IPS-15b (cell line): Measurements from ENCODE around the gene EEPD1.
"Not testable (repeated sequence)": the region's sequence is repeated elsewhere in the genome, so short reads cannot be mapped to it uniquely, and the experiment has no call there.

Source experiments
- H3K27me3 ChIP-seq: one replicate; pipeline ENCODE4 v1.6.1; 2013; ENCODE audit warnings: low read length; ENCODE audit not compliant: control insufficient read depth, insufficient read depth
- H3K36me3 ChIP-seq: one replicate; pipeline ENCODE4 v1.6.1; 2013; ENCODE audit warnings: low read length; ENCODE audit not compliant: control insufficient read depth, insufficient read depth
- H3K4me1 ChIP-seq: one replicate; pipeline ENCODE4 v1.6.1; 2013; ENCODE audit warnings: mild to moderate bottlenecking, low read length; ENCODE audit not compliant: control insufficient read depth, insufficient read depth
- H3K4me3 ChIP-seq: one replicate; pipeline ENCODE4 v1.5.1; 2013; ENCODE audit warnings: low read depth, low read length
- H3K9ac ChIP-seq: one replicate; pipeline ENCODE4 v1.6.1; 2013; ENCODE audit warnings: low read depth, mild to moderate bottlenecking, low read length
- H3K9me3 ChIP-seq: one replicate; pipeline ENCODE4 v1.6.1; 2013; ENCODE audit warnings: mild to moderate bottlenecking, low read length; ENCODE audit not compliant: control insufficient read depth, insufficient read depth

The EEPD1 gene

DNA sequence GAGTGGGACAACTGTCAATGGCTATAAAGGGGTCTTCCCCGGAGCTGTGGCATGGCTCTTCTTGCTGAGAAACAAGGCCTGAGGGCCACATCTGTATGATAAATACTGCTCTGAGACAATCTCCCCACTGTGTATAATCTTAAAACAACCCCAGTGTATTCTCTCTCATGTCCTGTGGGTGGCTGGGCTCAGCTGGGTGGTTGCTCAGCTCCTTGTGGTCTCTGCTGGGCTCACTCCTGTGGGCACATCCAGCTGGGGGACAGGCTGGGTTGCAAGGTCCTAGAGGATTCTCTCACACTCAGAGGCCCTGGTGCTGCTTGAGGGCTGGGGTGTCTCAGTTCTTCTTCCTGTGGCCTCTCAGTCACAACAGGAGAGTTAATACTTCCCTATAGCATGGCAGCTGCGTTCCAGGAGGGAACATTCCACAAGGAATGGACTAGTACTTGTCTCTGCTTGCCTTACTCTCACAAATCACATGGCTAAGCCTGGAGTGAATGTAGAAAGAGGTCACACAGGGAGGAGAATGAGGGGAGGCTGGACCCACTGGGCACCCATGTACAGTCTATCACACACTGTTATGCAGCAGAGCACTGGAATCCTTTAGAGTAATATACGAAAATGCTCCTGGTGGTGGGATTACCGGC is 4.5 kb upstream of the EEPD1 start:
- Histone ChIP-seq H3K36me3 (no peaks in the 10 kb centered on the region), H3K9ac (no peak overlapping the region), H3K4me3 (no peak overlapping the region), H3K4me1 (peaks cover 5% of the 10 kb centered on the region), H3K27me3 (no peaks in the 10 kb centered on the region), H3K9me3 (no peaks in the 10 kb centered on the region)

DNA sequence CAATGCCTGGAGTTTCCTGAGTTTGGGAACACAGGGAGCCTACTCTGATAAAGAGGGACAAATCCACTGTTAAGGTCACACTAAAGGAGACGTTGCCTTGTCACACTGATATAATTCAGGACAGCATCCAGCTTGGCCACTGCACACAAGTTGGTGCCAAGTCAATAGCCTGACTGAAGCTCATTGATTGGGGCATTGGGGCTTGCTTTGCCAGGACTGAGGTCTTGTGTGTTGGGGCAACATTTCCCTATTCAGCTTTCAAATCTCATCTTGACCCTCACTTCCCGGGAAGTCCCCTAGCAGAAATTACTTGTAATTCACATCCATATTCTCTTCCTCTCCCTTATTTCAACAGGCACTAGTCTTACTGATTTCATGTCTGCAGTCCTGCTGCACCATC is 3.8 kb upstream of the EEPD1 start:
- H3K9ac ChIP-seq, H3K36me3 ChIP-seq, H3K4me3 ChIP-seq, H3K27me3 ChIP-seq, H3K4me1 ChIP-seq, H3K9me3 ChIP-seq: not testable (repeated sequence)

DNA sequence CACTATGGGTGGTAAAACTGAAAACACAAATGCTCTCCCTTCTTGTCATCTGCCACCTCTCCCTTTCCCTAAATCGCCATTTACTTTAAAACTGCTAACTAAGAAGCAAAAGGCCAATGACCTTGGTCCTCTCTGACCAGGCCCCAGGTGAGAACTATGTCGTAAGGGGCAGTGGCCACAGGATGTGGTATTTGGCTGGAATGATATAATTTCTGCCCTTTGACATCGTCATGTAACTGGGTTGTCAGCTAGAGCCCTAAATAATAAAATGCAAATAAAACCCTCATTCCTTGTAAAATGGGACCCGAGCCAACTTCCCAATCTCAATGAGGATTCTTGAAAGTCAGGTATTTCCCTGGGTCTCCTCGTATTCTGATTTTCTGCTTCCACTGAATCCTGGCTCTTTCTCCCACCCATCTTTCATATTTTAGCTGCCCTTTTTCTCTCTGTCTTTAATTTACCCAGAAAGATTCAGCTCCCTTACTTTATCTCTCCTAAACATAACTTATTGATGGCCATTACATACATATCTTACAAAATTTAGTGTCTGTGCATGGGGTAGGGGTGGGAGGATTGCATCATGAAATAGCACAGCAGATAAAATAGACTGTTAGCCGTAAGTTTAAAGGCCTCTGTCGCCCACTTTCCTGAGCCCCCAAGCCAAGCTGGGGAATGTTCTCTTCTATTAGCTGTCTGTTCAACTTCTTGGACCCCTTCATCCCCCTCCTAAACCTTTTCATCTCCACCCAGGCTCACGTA is 3.2 kb upstream of the EEPD1 start:
- H3K9me3 ChIP-seq: no peaks in the 10 kb centered on the region
- peaks cover 1% of the 10 kb centered on the region for H3K36me3 ChIP-seq
- H3K4me3 ChIP-seq: no peak overlapping the region
- H3K27me3 ChIP-seq: peaks cover 10% of the 10 kb centered on the region
- H3K4me1 ChIP-seq: peaks cover 7% of the 10 kb centered on the region
- H3K9ac ChIP-seq: no peak overlapping the region

DNA sequence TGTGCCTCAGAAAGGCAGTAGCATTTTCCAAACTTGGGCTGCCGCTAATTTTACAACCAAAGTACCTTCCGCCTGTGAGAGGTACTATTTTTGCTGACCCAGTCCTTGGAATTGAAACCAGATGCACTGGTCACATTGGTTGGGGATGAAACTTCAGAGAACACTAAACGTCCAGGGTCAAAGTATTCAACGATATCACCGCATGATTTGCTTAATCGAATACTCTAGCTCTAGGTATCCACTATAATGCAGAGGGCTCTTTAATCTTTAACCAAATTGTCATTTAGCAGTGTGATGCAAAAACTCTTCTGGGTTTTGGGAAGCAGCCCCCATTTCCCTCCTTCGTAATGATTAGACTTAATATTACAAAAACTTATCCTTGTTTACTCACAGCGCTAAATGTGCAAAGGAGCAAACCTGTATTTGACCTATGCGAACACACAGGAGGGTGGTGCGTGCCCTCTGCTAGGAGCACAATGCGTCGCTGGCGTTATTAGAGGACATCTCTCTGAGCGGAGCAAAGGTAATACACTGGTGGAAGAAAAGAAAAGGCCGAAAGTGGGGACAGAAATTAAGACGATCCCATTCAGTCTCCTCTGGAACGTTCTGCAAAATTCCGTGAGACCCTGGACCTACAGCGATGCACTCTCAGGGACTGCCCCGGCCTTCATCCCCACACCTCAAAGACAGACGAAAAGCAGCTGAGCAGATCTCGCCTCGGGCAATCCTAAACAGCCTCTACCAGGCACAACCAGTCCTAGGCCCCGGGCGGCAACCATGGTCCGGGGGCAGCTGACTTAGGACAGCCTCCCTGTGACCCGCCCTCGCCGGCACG is 916 bp upstream of the EEPD1 start:
- peak overlapping the region; percentile 68 for H3K4me3 ChIP-seq
- peaks cover 27% of the 10 kb centered on the region for H3K27me3 ChIP-seq
- peaks cover 3% of the 10 kb centered on the region for H3K36me3 ChIP-seq
- H3K4me1 ChIP-seq: peaks cover 12% of the 10 kb centered on the region
- H3K9ac ChIP-seq: peak overlapping the region; percentile 37
- H3K9me3 ChIP-seq: no peaks in the 10 kb centered on the region

DNA sequence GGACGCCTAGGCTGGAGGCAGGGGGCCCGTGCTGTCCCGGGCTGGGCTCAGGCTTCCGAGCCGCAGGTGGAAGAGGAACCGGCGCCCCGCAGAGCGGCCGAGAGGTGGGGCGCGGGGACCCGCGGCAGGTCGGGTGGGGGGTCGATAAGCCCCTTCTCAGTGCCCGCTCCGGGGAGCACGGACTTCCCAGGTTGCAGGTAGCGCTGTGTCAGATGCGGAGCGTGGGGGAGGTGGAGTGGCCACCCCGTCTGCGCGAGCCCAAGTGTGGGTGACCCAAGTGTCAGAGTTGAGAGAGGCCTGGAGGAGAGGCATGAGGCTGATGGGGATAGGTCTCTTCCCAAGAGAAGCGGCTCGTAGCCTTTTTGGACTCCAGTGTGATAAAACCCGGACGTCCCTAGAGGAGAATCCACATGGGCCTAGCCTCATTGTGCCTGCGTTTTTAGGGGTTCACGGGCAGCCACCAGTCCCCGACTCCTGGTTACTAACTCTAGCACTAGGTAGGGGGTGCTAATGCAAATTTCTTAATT is 580 bp downstream of the EEPD1 start:
- H3K4me1 ChIP-seq: peaks cover 12% of the 10 kb centered on the region
- H3K27me3 ChIP-seq: peaks cover 37% of the 10 kb centered on the region
- peak overlapping the region; percentile 75 for H3K4me3 ChIP-seq
- H3K36me3 ChIP-seq: peaks cover 3% of the 10 kb centered on the region
- no peaks in the 10 kb centered on the region for H3K9me3 ChIP-seq
- peak overlapping the region; percentile 47 for H3K9ac ChIP-seq

DNA sequence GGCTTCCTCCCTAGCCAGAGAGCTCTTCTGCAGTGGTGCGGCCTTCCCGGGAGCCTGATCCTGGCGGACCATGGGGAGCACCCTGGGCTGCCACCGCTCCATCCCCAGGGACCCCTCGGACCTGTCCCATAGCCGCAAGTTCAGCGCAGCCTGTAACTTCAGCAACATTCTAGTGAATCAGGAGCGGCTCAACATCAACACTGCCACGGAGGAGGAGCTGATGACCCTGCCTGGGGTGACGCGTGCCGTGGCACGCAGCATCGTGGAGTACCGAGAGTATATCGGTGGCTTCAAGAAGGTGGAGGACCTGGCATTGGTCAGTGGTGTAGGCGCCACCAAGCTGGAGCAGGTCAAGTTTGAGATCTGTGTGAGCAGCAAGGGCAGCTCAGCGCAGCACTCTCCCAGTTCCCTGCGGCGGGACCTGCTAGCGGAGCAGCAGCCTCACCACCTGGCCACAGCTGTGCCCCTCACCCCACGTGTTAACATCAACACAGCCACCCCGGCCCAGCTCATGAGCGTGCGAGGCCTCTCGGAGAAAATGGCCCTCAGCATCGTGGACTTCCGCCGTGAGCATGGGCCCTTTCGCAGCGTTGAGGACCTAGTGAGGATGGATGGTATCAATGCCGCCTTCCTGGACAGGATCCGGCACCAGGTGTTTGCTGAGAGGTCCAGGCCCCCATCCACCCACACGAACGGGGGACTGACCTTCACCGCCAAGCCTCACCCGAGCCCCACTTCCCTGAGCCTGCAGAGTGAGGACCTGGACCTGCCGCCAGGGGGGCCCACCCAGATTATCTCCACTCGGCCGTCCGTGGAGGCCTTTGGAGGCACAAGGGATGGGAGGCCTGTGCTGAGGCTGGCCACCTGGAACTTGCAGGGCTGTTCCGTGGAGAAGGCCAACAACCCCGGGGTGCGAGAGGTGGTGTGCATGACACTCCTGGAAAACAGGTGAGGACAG is 1.5 kb downstream of the EEPD1 start:
- peaks cover 12% of the 10 kb centered on the region for H3K4me1 ChIP-seq
- H3K36me3 ChIP-seq: peaks cover 3% of the 10 kb centered on the region
- no peaks in the 10 kb centered on the region for H3K9me3 ChIP-seq
- H3K27me3 ChIP-seq: peaks cover 45% of the 10 kb centered on the region
- H3K9ac ChIP-seq: no peak overlapping the region
- H3K4me3 ChIP-seq: peak overlapping the region; percentile 75

DNA sequence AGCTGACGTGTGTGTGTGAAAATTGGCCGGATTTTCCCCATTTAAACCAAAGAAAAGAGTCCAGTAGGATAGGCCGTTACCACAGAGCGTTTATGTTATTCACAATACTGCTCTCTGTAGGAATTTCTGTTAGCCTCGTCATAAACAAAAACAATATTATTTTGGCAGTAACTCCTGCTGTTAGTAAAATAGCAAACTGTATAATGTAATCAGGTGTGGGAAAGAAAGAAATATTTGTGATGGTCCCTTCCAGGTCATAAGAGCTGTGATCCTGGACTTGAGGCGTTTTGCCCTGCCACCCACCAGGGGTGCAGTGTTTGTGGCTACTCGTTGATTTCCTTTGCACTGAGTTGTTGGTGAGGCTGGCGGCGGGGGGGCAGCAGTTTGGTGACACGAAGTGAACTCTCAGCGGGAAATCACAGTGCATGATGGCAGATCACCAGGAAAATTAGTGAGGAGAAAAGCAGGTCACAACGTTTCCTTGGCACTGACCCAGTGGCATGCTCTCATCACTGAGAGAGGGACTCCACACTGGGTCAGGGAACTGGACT is 2.8 kb downstream of the EEPD1 start:
- Histone ChIP-seq H3K4me1 (peaks cover 12% of the 10 kb centered on the region), H3K36me3 (peaks cover 3% of the 10 kb centered on the region), H3K4me3 (no peak overlapping the region), H3K9ac (no peak overlapping the region), H3K9me3 (no peaks in the 10 kb centered on the region), H3K27me3 (peaks cover 52% of the 10 kb centered on the region)

DNA sequence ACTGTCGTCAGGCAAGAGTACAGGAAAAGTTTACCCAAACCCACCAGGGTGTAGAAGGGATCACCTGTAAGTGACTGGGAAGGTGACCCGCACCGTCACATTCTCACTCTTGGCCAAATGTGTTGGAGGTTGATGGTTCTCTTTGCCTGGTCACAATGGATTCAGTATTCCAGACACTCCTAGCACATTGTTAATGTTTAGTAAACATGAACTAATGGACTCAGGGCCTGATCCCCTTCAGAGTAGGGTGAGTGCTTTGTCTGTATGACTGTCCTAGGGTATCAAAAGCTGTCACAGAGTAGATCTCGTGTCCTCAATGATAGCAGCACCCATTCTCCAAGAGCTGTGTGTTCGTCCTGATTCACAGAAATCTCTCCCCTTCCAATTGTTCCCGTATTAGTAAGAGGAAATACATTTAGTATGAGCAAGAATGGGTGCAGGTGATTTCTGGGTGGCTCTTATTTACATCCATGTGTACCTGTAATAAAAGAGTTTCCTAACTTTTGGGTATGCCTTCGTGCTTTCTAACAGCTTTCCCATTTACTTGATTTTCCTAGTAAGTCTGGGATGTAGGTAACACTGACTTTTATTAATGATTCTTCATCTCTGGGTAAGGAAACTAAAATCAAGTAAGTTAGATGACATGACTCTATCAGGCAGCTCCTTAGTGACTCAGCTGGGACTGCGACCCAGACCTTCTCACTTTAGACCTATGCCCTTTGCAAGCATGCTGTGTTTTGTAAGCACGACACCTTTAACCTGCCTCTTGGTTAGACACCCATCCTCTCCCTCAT is 4.7 kb downstream of the EEPD1 start:
- H3K36me3 ChIP-seq: peaks cover 3% of the 10 kb centered on the region
- no peaks in the 10 kb centered on the region for H3K9me3 ChIP-seq
- no peak overlapping the region for H3K9ac ChIP-seq
- H3K4me1 ChIP-seq: peaks cover 8% of the 10 kb centered on the region
- no peak overlapping the region for H3K4me3 ChIP-seq
- peaks cover 52% of the 10 kb centered on the region for H3K27me3 ChIP-seq

DNA sequence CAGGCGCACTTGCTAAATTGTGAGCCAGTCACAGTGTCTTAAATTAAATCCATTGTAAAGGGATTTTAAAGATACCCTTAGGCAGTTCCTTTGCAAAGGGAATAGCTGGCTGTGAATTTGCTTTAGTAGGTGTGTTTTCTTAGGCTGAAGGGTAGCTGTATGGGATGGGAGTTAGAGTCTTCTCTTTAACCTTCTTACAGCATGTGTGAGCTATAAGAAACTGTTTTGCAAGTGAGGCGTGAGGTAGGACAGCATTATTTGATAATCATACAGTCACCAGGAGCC is 5.2 kb downstream of the EEPD1 start:
- H3K4me1 ChIP-seq: peaks cover 8% of the 10 kb centered on the region
- no peak overlapping the region for H3K4me3 ChIP-seq
- no peak overlapping the region for H3K9ac ChIP-seq
- no peaks in the 10 kb centered on the region for H3K9me3 ChIP-seq
- H3K27me3 ChIP-seq: peaks cover 52% of the 10 kb centered on the region
- peaks cover 3% of the 10 kb centered on the region for H3K36me3 ChIP-seq

DNA sequence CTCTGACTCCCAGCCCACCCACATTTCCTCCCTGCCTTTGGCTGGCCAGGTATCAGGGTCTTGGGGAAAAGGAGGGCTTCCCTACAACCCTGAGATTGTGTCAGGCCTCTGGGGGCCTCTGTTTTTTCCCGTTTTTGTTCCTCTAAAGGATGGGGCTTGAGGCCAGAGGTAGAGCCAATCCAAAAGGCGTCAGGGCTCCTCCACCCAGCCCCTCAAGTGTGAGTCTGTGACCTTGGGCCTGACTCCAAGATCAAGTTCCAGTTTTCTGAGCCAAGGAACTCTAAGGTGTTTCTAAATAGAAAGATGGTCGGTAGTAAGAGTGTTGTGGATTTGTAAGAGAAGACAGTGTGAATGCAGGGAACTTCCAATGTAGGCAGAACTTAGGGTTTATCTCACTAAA is 6.6 kb downstream of the EEPD1 start:
- peaks cover 7% of the 10 kb centered on the region for H3K4me1 ChIP-seq
- no peak overlapping the region for H3K9ac ChIP-seq
- peaks cover 44% of the 10 kb centered on the region for H3K27me3 ChIP-seq
- H3K36me3 ChIP-seq: peaks cover 3% of the 10 kb centered on the region
- H3K9me3 ChIP-seq: no peaks in the 10 kb centered on the region
- H3K4me3 ChIP-seq: no peak overlapping the region
